Stimulated activated CD4-positive, alpha-beta T cell treated with anti-CD3 and anti-CD28 coated beads, Interleukin-4, amount 100 ng/mL, for 48 hours (primary cell): ENCODE data around the gene SWT1.

Source experiments
- DNase-seq, 2 donors: peaks; one replicate each; pipeline ENCODE4 v3.0.0-alpha.2; 2020; ENCODE audit warnings: low read depth in 2 of 2

SWT1 gene

DNA sequence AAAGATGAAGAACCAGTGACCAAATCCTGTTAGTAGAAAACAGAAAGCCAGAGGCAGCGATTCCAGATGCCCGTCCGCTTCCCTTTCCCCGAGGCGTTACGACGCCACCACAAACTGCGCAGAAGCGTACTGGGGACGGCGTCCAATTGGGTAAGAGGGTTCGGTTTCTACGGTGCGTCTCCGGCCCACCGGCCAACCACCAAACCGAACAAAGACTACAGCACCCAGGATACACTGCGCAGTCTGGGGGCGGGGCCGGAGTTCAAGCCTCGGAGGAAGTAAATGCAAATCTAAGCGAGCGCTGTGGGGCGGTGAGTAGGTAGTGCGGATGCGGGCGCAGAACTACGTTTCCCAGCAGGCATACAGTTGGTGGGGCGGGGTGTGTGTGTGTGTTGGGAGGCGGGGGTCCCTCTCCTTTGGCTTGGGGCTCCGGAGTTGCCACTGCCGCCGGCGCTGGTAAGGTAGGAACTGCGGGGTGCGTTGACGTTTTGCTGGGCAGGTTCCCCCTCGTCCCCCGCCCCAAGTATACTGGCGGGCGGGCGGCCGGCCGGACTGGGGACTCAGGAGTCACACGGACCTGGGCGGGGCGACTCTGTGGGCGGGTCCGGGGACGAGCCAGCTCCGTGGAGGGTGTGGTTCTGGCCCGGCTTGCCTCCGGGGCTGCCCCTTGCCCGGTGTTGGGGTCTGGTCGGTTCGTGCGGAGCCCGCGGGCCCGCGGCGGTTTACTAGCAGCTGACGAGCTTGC lies at the start of gene SWT1, which contains the start of gene TRMT1L:
TSS of gene SWT1 (plus strand) at position 314 of the 745 bp plus-strand sequence. CDS start 3,675 bp downstream, outside the sequence.
TSS of gene TRMT1L (minus strand) at position 100 of the 745 bp plus-strand sequence. CDS start 241 bp downstream, outside the sequence.
- peak; percentile 94 to 99 for DNase-seq

GRCh38 chr1:185108321-185108720 lies 48.6 kb upstream of the SWT1 start:
- no peak for DNase-seq

DNA sequence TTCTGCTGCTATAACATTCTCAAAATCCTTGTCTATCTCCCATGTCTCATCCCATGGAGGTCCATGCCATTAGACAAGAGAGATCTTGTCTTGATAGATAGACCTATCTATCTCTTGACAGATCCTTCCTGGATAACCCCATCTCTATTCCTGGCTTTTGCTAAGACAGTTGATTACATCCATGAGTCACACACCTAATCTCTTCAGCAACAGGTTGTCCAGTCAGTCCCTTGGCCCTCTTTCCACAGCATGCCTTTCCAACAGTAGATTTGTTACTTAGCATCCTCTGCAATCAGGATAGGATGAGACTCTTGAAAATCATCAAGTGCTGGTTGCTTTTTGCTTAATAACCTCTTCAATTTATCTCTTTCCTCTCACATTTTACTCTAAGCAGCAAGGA lies 46.8 kb upstream of the SWT1 start:
- DNase-seq, result no peak

- no peak for DNase-seq
Measured at GRCh38 chr1:185111873-185112272, 45.1 kb upstream of the SWT1 start.

DNA sequence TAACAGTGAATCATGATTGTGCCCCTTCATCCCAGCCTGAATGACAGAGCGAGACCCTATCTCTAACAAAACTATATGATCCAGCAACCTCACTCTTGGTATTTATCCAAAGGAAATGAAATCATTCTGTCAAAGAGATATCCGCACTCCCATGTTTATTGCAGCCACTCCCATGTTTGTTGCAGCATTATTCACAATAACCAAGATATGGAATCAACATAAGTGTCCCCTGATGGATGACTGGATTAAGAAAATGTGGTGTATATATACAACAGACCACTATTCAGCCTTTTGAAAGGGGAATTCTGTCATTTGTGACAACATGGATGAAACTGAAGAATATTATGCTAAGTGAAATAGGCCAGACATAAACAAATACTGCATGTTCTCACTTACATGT lies 44.6 kb upstream of the SWT1 start:
- DNase-seq, result no peak

- DNase-seq, result no peak
Measured at GRCh38 chr1:185129708-185130107, 27.3 kb upstream of the SWT1 start.

DNA sequence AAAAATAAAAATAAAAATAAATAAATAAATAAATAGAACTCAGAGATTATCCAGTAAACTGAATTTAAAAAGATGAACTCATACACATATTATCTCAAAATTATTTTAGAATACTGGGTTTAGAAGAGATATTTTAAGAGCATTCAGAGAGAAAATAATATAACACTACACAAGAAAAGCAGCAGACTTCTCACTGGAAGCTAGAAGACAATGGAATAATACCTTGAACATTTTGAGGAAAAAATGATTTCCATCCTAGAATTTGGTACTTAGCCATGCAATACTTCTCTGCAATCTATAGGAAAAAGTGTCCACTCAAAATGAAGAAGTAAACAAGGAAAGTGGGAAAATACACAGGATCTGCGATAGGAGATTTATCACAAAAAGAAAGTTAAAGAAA lies 24.4 kb upstream of the SWT1 start:
- no peak for DNase-seq

DNA sequence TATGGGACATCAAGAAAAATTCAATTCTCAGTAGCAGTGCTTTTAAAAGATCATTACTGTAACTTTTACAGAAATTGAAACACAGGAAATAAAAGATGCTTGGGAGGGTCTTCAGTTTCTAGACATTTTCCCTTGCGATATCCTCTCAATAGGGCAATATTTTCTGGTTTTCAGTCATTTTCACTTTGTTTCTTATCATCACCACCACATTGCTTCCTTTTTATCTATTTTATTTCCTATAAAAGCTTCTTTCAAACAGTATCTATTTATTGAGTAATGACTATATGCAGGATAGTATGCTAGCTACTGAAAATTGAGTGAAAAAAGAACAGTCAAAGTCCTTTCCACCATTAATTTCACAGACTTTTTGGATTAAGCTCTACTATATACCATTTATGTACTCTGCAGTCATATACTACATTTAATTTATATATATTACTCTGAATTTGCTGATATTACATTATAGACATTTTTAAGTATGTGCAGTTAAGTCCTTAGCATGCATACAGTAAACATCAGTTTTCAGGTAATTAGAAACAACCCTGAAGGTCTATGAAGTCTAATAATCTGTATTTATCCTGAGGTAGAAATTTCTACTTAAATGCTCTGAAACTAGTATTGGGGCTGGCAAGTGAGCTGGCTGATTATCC lies 18.9 kb upstream of the SWT1 start:
- no peak for DNase-seq

- DNase-seq, result no peak
Measured at GRCh38 chr1:185139246-185139645, 17.7 kb upstream of the SWT1 start.

DNA sequence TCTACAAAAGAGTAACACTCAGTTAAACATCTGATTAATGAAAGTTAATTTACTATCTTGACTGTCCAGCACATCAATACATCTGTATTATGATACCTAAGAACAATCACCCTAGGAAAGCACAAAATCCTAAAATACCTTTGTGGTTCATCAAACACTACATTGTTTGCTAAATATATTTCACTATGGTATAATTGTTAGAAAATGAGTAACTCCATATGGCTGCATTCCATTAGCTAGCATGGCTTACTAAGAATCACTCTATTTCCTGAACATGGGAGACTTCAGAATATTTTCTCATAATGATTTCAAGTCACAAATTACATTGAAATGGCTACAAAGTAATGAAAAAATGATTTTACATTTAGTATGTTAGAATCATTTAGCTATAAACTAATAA lies 12.7 kb upstream of the SWT1 start:
- no peak for DNase-seq

DNA sequence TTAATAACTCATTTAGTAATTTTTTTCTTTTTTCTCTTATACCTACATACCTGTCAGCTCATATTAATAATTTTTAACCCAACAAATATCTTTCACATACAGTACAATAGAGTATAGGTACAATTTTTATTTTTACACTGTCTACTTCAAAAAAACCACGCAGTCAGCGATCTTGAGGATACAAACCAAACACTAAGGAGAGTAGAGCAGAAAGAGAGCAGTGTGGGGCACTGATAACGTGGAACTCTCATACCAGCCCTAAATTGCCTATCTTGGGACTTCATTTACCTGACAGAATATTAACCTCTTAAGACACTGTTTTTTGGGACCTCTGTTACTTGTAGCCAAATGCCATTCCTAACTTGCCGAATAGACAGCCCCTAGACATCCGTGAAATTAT lies 5.8 kb upstream of the SWT1 start:
- no peak for DNase-seq

DNA sequence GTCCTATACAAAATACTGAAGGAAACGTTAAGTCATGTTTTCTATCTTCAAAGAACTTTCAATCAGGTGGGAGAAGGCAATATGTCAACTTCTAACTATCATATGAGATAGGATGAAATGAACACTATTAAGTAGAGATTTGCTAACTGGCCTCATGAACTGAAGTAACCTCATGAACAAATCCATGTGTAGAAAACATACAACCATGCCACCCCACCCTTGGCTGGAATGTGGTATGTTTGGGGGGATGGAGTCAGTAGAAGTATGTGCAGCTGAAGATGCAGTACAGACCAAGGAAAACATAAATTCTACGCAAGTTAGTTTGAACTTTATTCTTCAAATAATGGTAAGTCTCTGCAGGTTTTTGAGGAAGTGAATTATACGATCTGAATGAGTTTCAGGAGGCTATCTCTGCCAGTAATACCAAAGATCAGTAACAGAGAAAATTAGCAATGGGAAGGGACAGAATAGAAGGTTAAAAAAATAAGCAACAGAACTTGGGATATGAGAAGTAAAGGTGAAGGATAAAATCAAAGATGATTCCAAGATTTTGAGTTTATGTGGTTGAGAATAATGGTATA lies 4.7 kb upstream of the SWT1 start:
- DNase-seq, result no peak

DNA sequence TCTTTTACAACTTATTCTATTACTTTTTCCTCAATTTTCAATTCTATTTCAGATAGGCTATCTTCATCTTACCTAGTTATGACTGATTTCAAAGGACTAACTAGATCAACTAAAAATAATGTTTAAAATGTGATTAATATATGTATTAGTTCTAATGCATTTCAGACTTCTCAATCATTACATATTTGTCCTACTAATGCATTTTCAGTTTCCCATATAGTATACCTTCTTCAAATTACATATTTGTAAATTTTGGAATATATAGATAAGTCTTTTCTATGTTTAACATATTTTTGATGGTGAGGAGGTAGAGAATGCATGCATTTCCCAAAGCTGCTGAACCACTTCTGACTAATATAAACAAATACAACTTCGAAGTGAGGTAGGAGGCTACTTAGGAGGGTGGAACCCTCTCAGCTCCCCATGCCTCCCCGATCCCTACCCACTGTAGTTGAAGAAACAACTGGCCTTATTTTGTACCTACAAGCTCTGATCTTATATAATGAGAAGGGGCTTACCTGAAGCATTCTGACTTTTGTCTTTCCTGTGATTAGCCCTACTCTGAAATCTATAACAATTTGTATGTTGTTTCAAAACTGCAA lies 2.0 kb upstream of the SWT1 start:
- no peak for DNase-seq

GRCh38 chr1:185155600-185156287 lies 1.2 kb upstream of the SWT1 start:
- no peak for DNase-seq

GRCh38 chr1:185156288-185156853 lies 596 bp upstream of the SWT1 start:
- no peak for DNase-seq

DNA sequence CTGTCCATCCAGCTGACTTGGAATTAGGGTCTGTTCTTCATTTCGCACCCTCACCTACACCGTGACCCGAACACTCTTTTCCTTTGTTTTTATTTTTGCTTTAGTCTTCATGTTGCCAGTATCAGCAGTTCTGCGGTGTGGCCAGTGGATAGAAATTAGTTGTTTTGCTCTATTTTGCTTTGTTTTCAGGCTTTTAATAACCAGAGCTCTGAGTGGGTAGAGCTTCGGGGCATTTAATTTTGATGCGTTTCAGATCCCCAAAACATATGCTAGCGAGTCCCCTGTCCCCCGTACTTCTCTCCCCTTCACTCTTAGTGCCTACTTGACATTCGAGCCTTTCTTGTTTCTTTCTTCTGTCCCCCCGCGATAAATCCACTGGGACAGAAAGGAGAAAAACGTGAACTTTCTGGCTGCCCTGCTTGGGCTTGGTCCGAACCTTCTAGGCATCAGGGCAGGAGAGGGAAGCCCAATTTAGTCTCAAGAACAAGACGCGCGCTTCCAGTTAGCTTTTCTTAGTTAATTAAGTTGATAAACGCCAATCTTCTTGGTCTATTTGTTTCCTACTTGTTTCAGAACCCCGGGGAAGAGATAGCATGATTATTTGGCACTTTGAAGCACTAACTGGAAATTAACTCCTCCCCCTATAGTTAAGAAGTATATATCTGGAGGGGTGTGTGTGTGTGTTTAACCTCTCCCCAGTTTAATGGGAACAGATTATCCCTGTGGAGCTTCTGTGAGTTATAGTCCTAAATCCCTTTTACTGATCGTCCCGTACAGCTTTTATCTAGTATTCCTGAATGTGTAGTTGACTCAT lies 839 bp downstream of the SWT1 start:
- no peak for DNase-seq

DNA sequence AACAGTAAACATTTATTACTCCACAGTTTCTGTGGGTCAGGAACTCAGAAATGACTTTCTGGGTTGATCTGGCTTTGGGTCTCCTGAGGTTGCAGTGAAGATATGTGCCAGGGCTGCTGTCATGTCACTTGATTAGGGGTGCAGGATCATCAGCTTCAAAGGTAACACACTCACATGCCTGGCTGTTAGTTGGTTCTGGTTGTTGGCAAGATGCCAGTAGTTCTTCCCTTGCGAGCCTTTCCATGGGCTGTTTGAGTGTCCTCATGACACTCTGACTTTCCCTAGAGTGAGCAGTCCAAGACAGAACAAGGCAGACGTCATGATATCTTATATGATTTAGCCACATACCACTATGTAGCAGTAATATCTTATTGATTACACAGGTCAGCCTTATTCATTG lies 1.8 kb downstream of the SWT1 start:
- no peak for DNase-seq

GRCh38 chr1:185159966-185160365 lies 3.0 kb downstream of the SWT1 start:
- no peak for DNase-seq

- no peak for DNase-seq
Measured at GRCh38 chr1:185162491-185162890, 5.5 kb downstream of the SWT1 start.

- no peak for DNase-seq
Measured at GRCh38 chr1:185166106-185166505, 9.1 kb downstream of the SWT1 start.
